CD14-positive monocyte (primary cell): ENCODE measurements around the gene PAPPA2. TPM values are rescaled to one million over a fixed set of nuclear protein-coding genes. Genes with fewer than 3 reads are reported as not detected.

ENCODE experiments used
- DNase-seq, 3 donors: peaks; one replicate each; pipeline ENCODE4 v3.0.0-alpha.2; 2011 to 2022
- H2AFZ ChIP-seq: 2 replicates; pipeline ENCODE4 v1.6.0; 2012; ENCODE audit warnings: mild to moderate bottlenecking, low read depth, low read length, inconsistent platforms; ENCODE audit not compliant: insufficient read depth, poor library complexity, severe bottlenecking
- H3K27ac ChIP-seq, 2 donors: 1 replicate in 1 of 2; 2 replicates in 1 of 2; pipeline ENCODE4 v1.5.1; 2012 to 2013; ENCODE audit warnings: low read length in 2 of 2, control low read depth in 1 of 2, inconsistent platforms in 1 of 2, low read depth in 1 of 2, mild to moderate bottlenecking in 1 of 2
- H3K27me3 ChIP-seq, 2 donors: one replicate each; pipeline versions ENCODE4 v1.6.0 to v1.6.1; 2011 to 2013; ENCODE audit warnings: low read length in 2 of 2; ENCODE audit not compliant: control insufficient read depth in 2 of 2, insufficient read depth in 2 of 2
- H3K36me3 ChIP-seq, 2 donors: replicated peaks in 1 of 2; 1 replicate in 1 of 2; 2 replicates in 1 of 2; pipeline versions ENCODE4 v1.5.1 to v1.6.1; 2012 to 2013; ENCODE audit warnings: low read length in 2 of 2, control low read depth in 1 of 2, inconsistent platforms in 1 of 2, mild to moderate bottlenecking in 1 of 2; ENCODE audit not compliant: insufficient read depth in 2 of 2, control insufficient read depth in 1 of 2
- H3K4me1 ChIP-seq, 2 donors: 1 replicate in 1 of 2; 2 replicates in 1 of 2; pipeline versions ENCODE4 v1.5.1 to v1.6.1; 2012 to 2013; ENCODE audit warnings: low read length in 2 of 2, control low read depth in 1 of 2, inconsistent platforms in 1 of 2, mild to moderate bottlenecking in 1 of 2, moderate library complexity in 1 of 2; ENCODE audit not compliant: insufficient read depth in 2 of 2, control insufficient read depth in 1 of 2
- H3K4me2 ChIP-seq: replicated peaks from 2 replicates; pipeline ENCODE3; 2012; ENCODE audit warnings: low read length, moderate library complexity, mild to moderate bottlenecking; ENCODE audit not compliant: poor library complexity, severe bottlenecking; ENCODE audit errors: extremely low read depth
- H3K4me3 ChIP-seq, 3 experiments: fragments of 200-600 bp in 1 of 3; sonication (generic) in 1 of 3; replicated peaks in 1 of 3; 1 replicate in 2 of 3; 2 replicates in 1 of 3; pipeline ENCODE4 v1.5.1; 2011 to 2013; ENCODE audit warnings: low read length in 3 of 3, mild to moderate bottlenecking in 3 of 3, control low read depth in 2 of 3, low read depth in 2 of 3, inconsistent platforms in 1 of 3, moderate library complexity in 1 of 3
- H3K79me2 ChIP-seq: 2 replicates; pipeline ENCODE4 v1.6.0; 2012; ENCODE audit warnings: mild to moderate bottlenecking, control low read depth, inconsistent platforms, low read length, moderate library complexity; ENCODE audit not compliant: insufficient read depth
- H3K9ac ChIP-seq: 2 replicates; pipeline ENCODE4 v1.6.0; 2017; ENCODE audit warnings: low read length, mild to moderate bottlenecking; ENCODE audit not compliant: insufficient read depth, poor library complexity, severe bottlenecking
- H3K9me3 ChIP-seq, 2 donors: replicated peaks in 1 of 2; 1 replicate in 1 of 2; 2 replicates in 1 of 2; pipeline versions ENCODE4 v1.5.1 to v1.6.1; 2012 to 2013; ENCODE audit warnings: low read length in 2 of 2, control low read depth in 1 of 2; ENCODE audit not compliant: control insufficient read depth in 1 of 2, insufficient read depth in 1 of 2
- H4K20me1 ChIP-seq: 2 replicates; pipeline ENCODE4 v1.6.0; 2012; ENCODE audit warnings: mild to moderate bottlenecking, low read length, control low read depth, moderate library complexity; ENCODE audit not compliant: insufficient read depth
- H3K27ac Mint-ChIP-seq, 7 donors: one replicate each; pipeline ENCODE4 v1.8.0; 2020; ENCODE audit warnings: mild to moderate bottlenecking in 7 of 7, mixed read lengths in 7 of 7, moderate library complexity in 6 of 7, inconsistent platforms in 2 of 7
- H3K27me3 Mint-ChIP-seq, 3 donors: one replicate each; pipeline ENCODE4 v1.8.0; 2021 to 2022; ENCODE audit warnings: low read depth in 3 of 3, mild to moderate bottlenecking in 3 of 3, mixed read lengths in 3 of 3, moderate library complexity in 3 of 3, inconsistent platforms in 1 of 3
- H3K36me3 Mint-ChIP-seq, 2 donors: one replicate each; pipeline ENCODE4 v1.8.0; 2020; ENCODE audit warnings: mixed read lengths in 2 of 2, inconsistent platforms in 1 of 2, mild to moderate bottlenecking in 1 of 2
- H3K4me1 Mint-ChIP-seq: one replicate; pipeline ENCODE4 v1.8.0; 2020; ENCODE audit warnings: mild to moderate bottlenecking, mixed read lengths
- H3K4me3 Mint-ChIP-seq, 2 donors: one replicate each; pipeline ENCODE4 v1.8.0; 2020; ENCODE audit warnings: mild to moderate bottlenecking in 2 of 2, mixed read lengths in 2 of 2, moderate library complexity in 1 of 2
- H3K9me3 Mint-ChIP-seq, 7 donors: one replicate each; pipeline ENCODE4 v1.8.0; 2020 to 2022; ENCODE audit warnings: mixed read lengths in 7 of 7, mild to moderate bottlenecking in 6 of 7, moderate library complexity in 6 of 7, inconsistent platforms in 2 of 7
- WGBS: methylation state at CpG from one replicate; pipeline ENCODE4 v1.1.5; 2013; ENCODE audit warnings: missing lambda C conversion rate; ENCODE audit not compliant: insufficient coverage; 5-methylcytosine and 5-hydroxymethylcytosine counted together
- intact Hi-C, 2 donors: fragments of 100-400 bp; cut with micrococcal nuclease; formaldehyde crosslinking; loops; one replicate each; pipeline versions ENCODE4 v1.15.0 to v1.15.1; 2023
- polyA plus RNA-seq, 3 donors: library from polyadenylated mRNA; depleted of rRNA in 1 of 3; unstranded in 2 of 3; stranded (reverse) in 1 of 3; fragments of 300-500 nt in 2 of 3; fragments of >200 nt in 1 of 3; fragmentation: Illumina TruSeq in 2 of 3; gene quantifications; 1 replicate in 2 of 3; 2 replicates in 1 of 3; pipeline ENCODE4 v1.2.3, GENCODE V29; 2012 to 2021
- TF ChIP-seq, protein P1 (sequence below): fragments of 200-600 bp; IDR thresholded peaks from one replicate; pipeline ENCODE4 v1.8.0; 2022; ENCODE audit warnings: antibody characterized with exemption, mild to moderate bottlenecking

Gene PAPPA2
- polyA plus RNA-seq, 3 donors = not detected

DNA sequence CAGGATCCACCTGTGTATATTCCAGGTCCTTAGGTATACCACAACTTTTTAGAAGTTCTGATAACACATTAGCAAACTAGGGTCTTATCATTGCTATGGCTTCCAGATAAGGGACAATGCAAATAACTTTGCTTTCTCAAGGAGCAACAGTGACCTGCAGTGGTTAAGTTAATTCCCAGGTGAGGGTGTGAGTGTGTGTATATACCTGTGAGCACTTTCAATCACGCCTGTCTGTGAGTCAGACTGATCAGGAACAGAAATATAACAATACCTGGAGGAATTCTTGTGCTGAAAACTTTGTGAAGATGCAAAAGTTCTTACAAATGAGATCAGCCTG, 317.0 kb downstream of the PAPPA2 start:
- DNase-seq = no peak
- H3K27me3 Mint-ChIP-seq = no peaks in the 10 kb centered on the region
- no peaks in the 10 kb centered on the region for H3K36me3 Mint-ChIP-seq
- no peaks in the 10 kb centered on the region for H3K9me3 ChIP-seq
- intact Hi-C loops = no loop called here
- TF ChIP-seq, protein P1, sequence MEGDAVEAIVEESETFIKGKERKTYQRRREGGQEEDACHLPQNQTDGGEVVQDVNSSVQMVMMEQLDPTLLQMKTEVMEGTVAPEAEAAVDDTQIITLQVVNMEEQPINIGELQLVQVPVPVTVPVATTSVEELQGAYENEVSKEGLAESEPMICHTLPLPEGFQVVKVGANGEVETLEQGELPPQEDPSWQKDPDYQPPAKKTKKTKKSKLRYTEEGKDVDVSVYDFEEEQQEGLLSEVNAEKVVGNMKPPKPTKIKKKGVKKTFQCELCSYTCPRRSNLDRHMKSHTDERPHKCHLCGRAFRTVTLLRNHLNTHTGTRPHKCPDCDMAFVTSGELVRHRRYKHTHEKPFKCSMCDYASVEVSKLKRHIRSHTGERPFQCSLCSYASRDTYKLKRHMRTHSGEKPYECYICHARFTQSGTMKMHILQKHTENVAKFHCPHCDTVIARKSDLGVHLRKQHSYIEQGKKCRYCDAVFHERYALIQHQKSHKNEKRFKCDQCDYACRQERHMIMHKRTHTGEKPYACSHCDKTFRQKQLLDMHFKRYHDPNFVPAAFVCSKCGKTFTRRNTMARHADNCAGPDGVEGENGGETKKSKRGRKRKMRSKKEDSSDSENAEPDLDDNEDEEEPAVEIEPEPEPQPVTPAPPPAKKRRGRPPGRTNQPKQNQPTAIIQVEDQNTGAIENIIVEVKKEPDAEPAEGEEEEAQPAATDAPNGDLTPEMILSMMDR = no peak
- H3K4me2 ChIP-seq = no peak overlapping the region
- H3K36me3 ChIP-seq = no peaks in the 10 kb centered on the region
- no peaks in the 10 kb centered on the region for H3K27me3 ChIP-seq
- H3K9ac ChIP-seq = no peak overlapping the region
- H3K27ac ChIP-seq = no peak overlapping the region
- H3K9me3 Mint-ChIP-seq = peaks cover 0 to 5% (median 0%) of the 10 kb centered on the region in 7 donors
- no peaks in the 10 kb centered on the region for H3K4me1 ChIP-seq
- H3K4me3 ChIP-seq = no peak overlapping the region
- H3K27ac Mint-ChIP-seq = no peak overlapping the region
- H2AFZ ChIP-seq = no peak overlapping the region
- H3K4me3 Mint-ChIP-seq = no peak overlapping the region
- no peaks in the 10 kb centered on the region for H3K4me1 Mint-ChIP-seq
- no peaks in the 10 kb centered on the region for H4K20me1 ChIP-seq
- no peaks in the 10 kb centered on the region for H3K79me2 ChIP-seq
- WGBS = 29% methylated on average over 1 of the region's 1 CpG

GRCh38 chr1:176783309-176783708, 320.3 kb downstream of the PAPPA2 start:
- H3K4me2 ChIP-seq = no peak overlapping the region
- Mint-ChIP-seq H3K27me3 (no peaks in the 10 kb centered on the region), H3K4me1 (no peaks in the 10 kb centered on the region), H3K27ac (no peak overlapping the region), H3K36me3 (no peaks in the 10 kb centered on the region), H3K4me3 (no peak overlapping the region), H3K9me3 (peaks cover 0 to 9% (median 3%) of the 10 kb centered on the region in 7 donors)
- TF ChIP-seq, protein P1 = no peak
- H2AFZ ChIP-seq = no peak overlapping the region
- H4K20me1 ChIP-seq = no peaks in the 10 kb centered on the region
- H3K4me1 ChIP-seq = no peaks in the 10 kb centered on the region
- H3K36me3 ChIP-seq = no peaks in the 10 kb centered on the region
- H3K79me2 ChIP-seq = no peaks in the 10 kb centered on the region
- H3K9me3 ChIP-seq = no peaks in the 10 kb centered on the region
- no peak overlapping the region for H3K9ac ChIP-seq
- H3K4me3 ChIP-seq = no peak overlapping the region
- H3K27ac ChIP-seq = no peak overlapping the region
- WGBS = no CpG with 5 or more reads among the region's 5 CpGs
- intact Hi-C loops = no loop called here
- no peaks in the 10 kb centered on the region for H3K27me3 ChIP-seq
- no peak for DNase-seq
